Neutrophil (primary cell): ENCODE measurements around the gene BTNL2.

Source experiments
- H3K27ac ChIP-seq: fragments of 200-600 bp; sonication (generic); 2 replicates; pipeline ENCODE4 v1.5.1; 2016; ENCODE audit warnings: mild to moderate bottlenecking, moderate library complexity
- H3K27me3 ChIP-seq: fragments of 200-600 bp; sonication (generic); 2 replicates; pipeline ENCODE4 v1.6.0; 2016; ENCODE audit warnings: mild to moderate bottlenecking
- H3K36me3 ChIP-seq: fragments of 200-600 bp; sonication (generic); 2 replicates; pipeline ENCODE4 v1.5.1; 2017
- H3K4me1 ChIP-seq, 2 experiments: fragments of 200-600 bp in 1 of 2; sonication (generic) in 1 of 2; 1 replicate in 1 of 2; 2 replicates in 1 of 2; pipeline versions ENCODE4 v1.5.1 to v1.6.1; 2013 to 2016; ENCODE audit warnings: low read depth in 1 of 2, low read length in 1 of 2, mild to moderate bottlenecking in 1 of 2, moderate library complexity in 1 of 2; ENCODE audit not compliant: control insufficient read depth in 1 of 2, insufficient read depth in 1 of 2
- H3K4me3 ChIP-seq, 2 experiments: fragments of 200-600 bp in 1 of 2; sonication (generic) in 1 of 2; 1 replicate in 1 of 2; 2 replicates in 1 of 2; pipeline ENCODE4 v1.5.1; 2013 to 2016; ENCODE audit warnings: low read depth in 1 of 2, low read length in 1 of 2, mild to moderate bottlenecking in 1 of 2, moderate library complexity in 1 of 2
- H3K9me3 ChIP-seq: fragments of 200-600 bp; sonication (generic); 2 replicates; pipeline ENCODE4 v1.5.1; 2016
- CTCF ChIP-seq: fragments of 200-600 bp; sonication (generic); IDR thresholded peaks from 2 replicates; pipeline ENCODE4 v1.5.1; 2016; ENCODE audit warnings: antibody characterized with exemption

BTNL2 gene

GRCh38 chr6:32406857-32407256 lies at the start of gene BTNL2:
BTNL2 (minus strand) TSS chr6:32407181; CDS start chr6:32407123, 58 bp downstream.
- Histone ChIP-seq H3K4me3 (no peak within 1 kb of the TSS), H3K4me1 (no peaks in the 10 kb centered on the region), H3K9me3 (no peaks in the 10 kb centered on the region), H3K27me3 (peaks cover 57% of the 10 kb centered on the region), H3K27ac (no peak within 1 kb of the TSS), H3K36me3 (no peaks in the 10 kb centered on the region)
- no peak for TF ChIP-seq CTCF

- H3K9me3 ChIP-seq, result no peaks in the 10 kb centered on the region
- TF ChIP-seq CTCF, result no peak
- no peak overlapping the region for H3K4me3 ChIP-seq
- peaks cover 6% of the 10 kb centered on the region for H3K27me3 ChIP-seq
- no peak overlapping the region for H3K27ac ChIP-seq
- H3K4me1 ChIP-seq, result no peaks in the 10 kb centered on the region
- H3K36me3 ChIP-seq, result no peaks in the 10 kb centered on the region
Measured at GRCh38 chr6:32449088-32449736, 42.2 kb upstream of the BTNL2 start.

GRCh38 chr6:32447932-32448331 lies 41.0 kb upstream of the BTNL2 start:
- no peak overlapping the region for H3K27ac ChIP-seq
- no peak for TF ChIP-seq CTCF
- no peaks in the 10 kb centered on the region for H3K36me3 ChIP-seq
- H3K4me3 ChIP-seq, result no peak overlapping the region
- no peaks in the 10 kb centered on the region for H3K9me3 ChIP-seq
- H3K4me1 ChIP-seq, result no peaks in the 10 kb centered on the region
- peaks cover 6% of the 10 kb centered on the region for H3K27me3 ChIP-seq

GRCh38 chr6:32445321-32445854 lies 38.4 kb upstream of the BTNL2 start:
- Histone ChIP-seq H3K27me3 (peaks cover 14% of the 10 kb centered on the region), H3K4me1 (no peaks in the 10 kb centered on the region), H3K4me3 (no peak overlapping the region), H3K36me3 (no peaks in the 10 kb centered on the region), H3K27ac (no peak overlapping the region), H3K9me3 (no peaks in the 10 kb centered on the region)
- TF ChIP-seq CTCF, result no peak

- TF ChIP-seq CTCF, result no peak
- Histone ChIP-seq H3K4me3 (no peak overlapping the region), H3K27ac (no peak overlapping the region), H3K27me3 (peaks cover 15% of the 10 kb centered on the region), H3K36me3 (no peaks in the 10 kb centered on the region), H3K4me1 (peaks cover 0 to 5% of the 10 kb centered on the region in 2 experiments), H3K9me3 (no peaks in the 10 kb centered on the region)
Measured at GRCh38 chr6:32444433-32444832, 37.5 kb upstream of the BTNL2 start.
